GM23338 (cell line): ENCODE results near the gene FAM227B. TPM values are rescaled to one million over a fixed set of nuclear protein-coding genes. Genes with fewer than 3 reads are reported as not detected.
A peak's percentile ranks its signal among the peaks of the same experiment; 100 is the strongest.

Source experiments
- ATAC-seq: fragments of 200-7000 bp; cut with Tn5 transposase; 3 replicates; pipeline ENCODE4 v1.9.1; 2020
- DNase-seq: peaks from one replicate; pipeline ENCODE4 v3.0.0-alpha.2; 2015; ENCODE audit warnings: low spot score
- H2AFZ ChIP-seq: fragments of 200-600 bp; sonication (generic); 2 replicates; pipeline ENCODE4 v1.8.0; 2016; ENCODE audit warnings: antibody characterized with exemption, mild to moderate bottlenecking, moderate library complexity
- H3F3A ChIP-seq: fragments of 200-600 bp; sonication (generic); replicated peaks from 2 replicates; pipeline ENCODE4 v1.8.0; 2017; ENCODE audit warnings: antibody characterized with exemption, mixed run types, low read depth
- H3K27ac ChIP-seq: fragments of 200-600 bp; sonication (generic); 2 replicates; pipeline ENCODE4 v1.6.1; 2016; ENCODE audit warnings: low read depth
- H3K27me3 ChIP-seq: fragments of 200-600 bp; sonication (generic); 2 replicates; pipeline ENCODE4 v1.8.0; 2016; ENCODE audit warnings: mild to moderate bottlenecking, mixed run types, moderate library complexity; ENCODE audit not compliant: insufficient read depth
- H3K36me3 ChIP-seq: fragments of 200-600 bp; sonication (generic); 2 replicates; pipeline ENCODE4 v1.8.0; 2016; ENCODE audit warnings: mild to moderate bottlenecking; ENCODE audit not compliant: insufficient read depth
- H3K4me1 ChIP-seq: fragments of 200-600 bp; sonication (generic); 2 replicates; pipeline ENCODE4 v1.8.0; 2016; ENCODE audit warnings: mild to moderate bottlenecking, moderate library complexity; ENCODE audit not compliant: insufficient read depth
- H3K4me2 ChIP-seq: fragments of 200-600 bp; sonication (generic); 2 replicates; pipeline ENCODE4 v1.7.1; 2017; ENCODE audit warnings: mixed run types
- H3K4me3 ChIP-seq: fragments of 200-600 bp; sonication (generic); 2 replicates; pipeline ENCODE4 v1.6.1; 2016; ENCODE audit warnings: mixed run types
- H3K79me2 ChIP-seq: fragments of 200-600 bp; sonication (generic); replicated peaks from 2 replicates; pipeline ENCODE4 v1.8.0; 2017; ENCODE audit warnings: mild to moderate bottlenecking; ENCODE audit not compliant: insufficient read depth
- H3K9me2 ChIP-seq: fragments of 200-600 bp; sonication (generic); 2 replicates; pipeline ENCODE4 v1.8.0; 2017; ENCODE audit not compliant: insufficient read depth
- H4K20me1 ChIP-seq: fragments of 200-600 bp; sonication (generic); replicated peaks from 2 replicates; pipeline ENCODE4 v1.8.0; 2017; ENCODE audit warnings: mild to moderate bottlenecking; ENCODE audit not compliant: insufficient read depth
- H3K27ac Mint-ChIP-seq: 2 replicates; pipeline ENCODE4 v1.8.0; 2020; ENCODE audit warnings: inconsistent platforms, mild to moderate bottlenecking, moderate library complexity, mixed read lengths
- H3K27me3 Mint-ChIP-seq: 3 replicates; pipeline ENCODE4 v1.8.0; 2022; ENCODE audit warnings: low read depth, mild to moderate bottlenecking, moderate library complexity, mixed read lengths, inconsistent platforms; ENCODE audit not compliant: insufficient read depth, poor library complexity
- H3K36me3 Mint-ChIP-seq: 3 replicates; pipeline ENCODE4 v1.8.0; 2021; ENCODE audit warnings: low read depth, mild to moderate bottlenecking, inconsistent platforms, moderate library complexity, mixed read lengths
- H3K4me1 Mint-ChIP-seq: 3 replicates; pipeline ENCODE4 v1.8.0; 2020; ENCODE audit warnings: mild to moderate bottlenecking, inconsistent platforms, mixed read lengths
- H3K4me3 Mint-ChIP-seq: 3 replicates; pipeline ENCODE4 v1.8.0; 2021; ENCODE audit warnings: moderate library complexity, mild to moderate bottlenecking, inconsistent platforms, mixed read lengths
- H3K9me3 Mint-ChIP-seq: 3 replicates; pipeline ENCODE4 v1.8.0; 2020; ENCODE audit warnings: moderate library complexity, mild to moderate bottlenecking, inconsistent platforms, mixed read lengths
- CREB1 ChIP-seq: fragments of 250-450 bp; sonication (Bioruptor Pico); IDR thresholded peaks from 2 replicates; pipeline ENCODE4 v1.5.0; 2020; ENCODE audit warnings: low read depth, mild to moderate bottlenecking, moderate library complexity
- EZH2 ChIP-seq: fragments of 200-600 bp; sonication (generic); IDR thresholded peaks from one replicate; pipeline ENCODE4 v1.8.0; 2017; ENCODE audit warnings: antibody characterized with exemption, mild to moderate bottlenecking, low read depth; ENCODE audit not compliant: unreplicated experiment
- EZH2phosphoT487 ChIP-seq: fragments of 200-600 bp; sonication (generic); IDR thresholded peaks from one replicate; pipeline ENCODE4 v1.8.1; 2018; ENCODE audit warnings: antibody characterized with exemption; ENCODE audit not compliant: unreplicated experiment
- JUNB ChIP-seq: IDR thresholded peaks from one replicate; pipeline ENCODE4 v1.6.1; 2016; ENCODE audit warnings: antibody characterized with exemption; ENCODE audit not compliant: unreplicated experiment
- NANOG ChIP-seq: IDR thresholded peaks from 2 replicates; pipeline ENCODE4 v1.6.1; 2016; ENCODE audit warnings: antibody characterized with exemption, borderline replicate concordance
- STAT1 ChIP-seq: IDR thresholded peaks from one replicate; pipeline ENCODE4 v1.6.1; 2016; ENCODE audit warnings: antibody characterized with exemption; ENCODE audit not compliant: unreplicated experiment
- ZNF114 ChIP-seq: fragments of 250-450 bp; sonication (Bioruptor Pico); IDR thresholded peaks from 2 replicates; pipeline ENCODE4 v1.5.0; 2020; ENCODE audit warnings: mild to moderate bottlenecking, moderate library complexity
- ZNF331 ChIP-seq: fragments of 250-450 bp; sonication (Bioruptor Pico); IDR thresholded peaks from 2 replicates; pipeline ENCODE4 v1.5.0; 2020; ENCODE audit warnings: low read depth, mild to moderate bottlenecking, moderate library complexity
- polyA plus RNA-seq: library from polyadenylated mRNA; unstranded; fragments of >200 nt; fragmentation: Nextera tagmentation; extraction: Ambion mirVana; gene quantifications from 2 replicates; pipeline ENCODE4 v1.2.1, GENCODE V29; 2016
- total RNA-seq: library from RNA; depleted of rRNA; stranded (reverse); fragments of >200 nt; shearing (Covaris generic); gene quantifications from 2 replicates; pipeline ENCODE4 v1.2.3, GENCODE V29; 2014
- TF ChIP-seq, protein P1 (sequence below): IDR thresholded peaks from 2 replicates; pipeline ENCODE4 v1.6.1; 2016; ENCODE audit warnings: antibody characterized with exemption
- TF ChIP-seq, protein P2 (sequence below): IDR thresholded peaks from one replicate; pipeline ENCODE4 v1.6.1; 2018; ENCODE audit warnings: antibody characterized with exemption; ENCODE audit not compliant: unreplicated experiment

The FAM227B gene
- total and polyA plus RNA-seq, 2 experiments from 2014 or later, result 2.6 to 10.2 TPM

DNA sequence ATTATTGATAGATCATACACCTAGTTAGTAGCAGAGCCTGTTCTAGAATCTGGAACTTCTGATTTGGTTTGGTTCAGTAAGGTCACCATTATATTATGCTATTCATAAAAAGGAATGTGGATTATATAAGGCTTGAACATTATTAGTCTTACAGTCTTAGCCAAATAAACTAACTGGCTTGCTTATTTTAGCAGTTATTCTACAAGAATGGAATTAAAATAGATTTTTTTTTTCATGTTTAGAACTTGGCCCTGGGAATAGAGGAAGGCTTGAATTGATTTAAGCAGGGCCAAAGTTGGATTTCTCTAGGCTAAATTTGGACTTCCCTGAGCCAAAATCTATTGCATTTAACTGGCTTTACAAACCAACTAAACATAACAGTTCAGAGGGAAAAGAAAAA is 24.7 kb upstream of the FAM227B start:
- H3K4me3 ChIP-seq, result no peak overlapping the region
- no peak overlapping the region for H3K4me2 ChIP-seq
- H3F3A ChIP-seq, result no peaks in the 10 kb centered on the region
- no peaks in the 10 kb centered on the region for H3K27me3 Mint-ChIP-seq
- no peaks in the 10 kb centered on the region for H3K27me3 ChIP-seq
- H3K9me3 Mint-ChIP-seq, result no peaks in the 10 kb centered on the region
- no peak overlapping the region for H3K27ac Mint-ChIP-seq
- H3K27ac ChIP-seq, result no peak overlapping the region
- H2AFZ ChIP-seq, result no peak overlapping the region
- H3K9me2 ChIP-seq, result no peaks in the 10 kb centered on the region
- no peaks in the 10 kb centered on the region for H3K36me3 Mint-ChIP-seq
- no peak overlapping the region for H3K4me3 Mint-ChIP-seq
- ATAC-seq (no peak), DNase-seq (no peak)
- TF ChIP-seq NANOG, result no peak
- H3K36me3 ChIP-seq, result no peaks in the 10 kb centered on the region
- H3K79me2 ChIP-seq, result no peaks in the 10 kb centered on the region
- peaks cover 2% of the 10 kb centered on the region; the same call in 1 of the 2 replicates for H4K20me1 ChIP-seq
- peaks cover 6% of the 10 kb centered on the region; the same call in 1 of the 2 replicates for H3K4me1 ChIP-seq
- H3K4me1 Mint-ChIP-seq, result peaks cover 10% of the 10 kb centered on the region; the same call in 2 of the 3 replicates

DNA sequence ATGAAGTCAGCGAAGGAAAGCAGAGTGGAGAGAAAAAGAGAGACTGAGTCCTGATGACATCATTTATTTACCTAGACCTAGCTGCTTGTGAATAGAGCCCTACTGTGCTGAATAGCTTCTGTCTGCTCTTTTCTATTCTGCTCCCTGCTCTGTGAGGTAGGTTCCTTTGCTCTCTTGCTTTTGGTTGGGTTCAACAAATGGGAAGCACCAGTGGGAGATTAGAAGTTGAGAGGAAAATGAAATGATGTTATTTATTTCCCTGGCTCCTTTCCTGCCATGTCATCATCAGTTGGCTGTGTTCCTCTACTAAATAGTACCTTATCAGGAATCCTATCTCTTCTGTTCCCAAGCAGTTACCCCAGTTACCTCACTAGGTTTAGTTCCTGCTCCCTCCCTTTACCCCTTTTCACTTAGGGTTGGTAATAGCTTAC is 23.8 kb upstream of the FAM227B start:
- H3K4me3 Mint-ChIP-seq, result no peak overlapping the region
- Histone ChIP-seq H3K4me2 (no peak overlapping the region), H4K20me1 (peaks cover 2% of the 10 kb centered on the region; the same call in 1 of the 2 replicates), H3K4me1 (peaks cover 6% of the 10 kb centered on the region; the same call in 1 of the 2 replicates), H3K9me2 (no peaks in the 10 kb centered on the region), H3F3A (no peaks in the 10 kb centered on the region), H3K36me3 (no peaks in the 10 kb centered on the region), H3K79me2 (no peaks in the 10 kb centered on the region), H3K4me3 (no peak overlapping the region), H3K27ac (no peak overlapping the region), H2AFZ (no peak overlapping the region), H3K27me3 (no peaks in the 10 kb centered on the region)
- TF ChIP-seq, protein P1, sequence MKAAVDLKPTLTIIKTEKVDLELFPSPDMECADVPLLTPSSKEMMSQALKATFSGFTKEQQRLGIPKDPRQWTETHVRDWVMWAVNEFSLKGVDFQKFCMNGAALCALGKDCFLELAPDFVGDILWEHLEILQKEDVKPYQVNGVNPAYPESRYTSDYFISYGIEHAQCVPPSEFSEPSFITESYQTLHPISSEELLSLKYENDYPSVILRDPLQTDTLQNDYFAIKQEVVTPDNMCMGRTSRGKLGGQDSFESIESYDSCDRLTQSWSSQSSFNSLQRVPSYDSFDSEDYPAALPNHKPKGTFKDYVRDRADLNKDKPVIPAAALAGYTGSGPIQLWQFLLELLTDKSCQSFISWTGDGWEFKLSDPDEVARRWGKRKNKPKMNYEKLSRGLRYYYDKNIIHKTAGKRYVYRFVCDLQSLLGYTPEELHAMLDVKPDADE, result no peak
- TF ChIP-seq STAT1 (no peak), ZNF331 (CRISPR knock-in tag) (no peak), CREB1 (CRISPR knock-in tag) (peak; percentile 53; the same call in 1 of the 2 replicates)
- H3K36me3 Mint-ChIP-seq, result no peaks in the 10 kb centered on the region
- H3K4me1 Mint-ChIP-seq, result peaks cover 10% of the 10 kb centered on the region; the same call in 2 of the 3 replicates
- H3K27ac Mint-ChIP-seq, result no peak overlapping the region
- peak; percentile 21 for DNase-seq
- no peaks in the 10 kb centered on the region for H3K9me3 Mint-ChIP-seq
- no peaks in the 10 kb centered on the region for H3K27me3 Mint-ChIP-seq
- peak; percentile 94 for ATAC-seq

DNA sequence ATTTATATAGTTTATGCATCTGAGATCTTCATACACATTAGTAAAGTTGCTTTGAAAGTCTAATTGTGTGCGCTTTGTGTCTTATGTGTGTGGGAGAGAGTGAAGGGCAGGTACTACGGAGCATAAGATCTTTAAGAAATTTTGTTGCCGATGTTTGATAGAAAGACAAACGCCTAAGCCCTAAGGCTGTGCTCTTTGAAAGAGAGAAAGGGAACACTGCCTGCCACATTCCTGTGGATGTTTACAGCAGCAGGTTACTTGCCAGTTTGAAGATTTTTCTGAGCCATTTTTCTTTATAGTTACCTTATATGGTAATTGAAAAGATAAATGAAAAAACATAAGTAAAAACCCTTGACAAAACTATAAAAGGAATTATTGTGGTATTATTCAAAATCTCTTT is 17.2 kb upstream of the FAM227B start:
- no peak overlapping the region for H3K4me3 ChIP-seq
- Mint-ChIP-seq H3K27me3 (no peaks in the 10 kb centered on the region), H3K4me3 (no peak overlapping the region), H3K4me1 (peaks cover 9% of the 10 kb centered on the region), H3K9me3 (no peaks in the 10 kb centered on the region), H3K36me3 (peaks cover 18% of the 10 kb centered on the region; the same call in 2 of the 3 replicates), H3K27ac (peak overlapping the region; percentile 32)
- DNase-seq (peak; percentile 28), ATAC-seq (peak; percentile 56)
- no peak overlapping the region for H3K27ac ChIP-seq
- no peaks in the 10 kb centered on the region; the same call in 1 of the 2 replicates for H3K36me3 ChIP-seq
- no peaks in the 10 kb centered on the region for H3K9me2 ChIP-seq
- no peaks in the 10 kb centered on the region for H3F3A ChIP-seq
- H2AFZ ChIP-seq, result no peak overlapping the region
- H3K4me1 ChIP-seq, result peaks cover 9% of the 10 kb centered on the region; the same call in 1 of the 2 replicates
- H3K4me2 ChIP-seq, result no peak overlapping the region
- H4K20me1 ChIP-seq, result no peaks in the 10 kb centered on the region; the same call in 1 of the 2 replicates
- H3K27me3 ChIP-seq, result no peaks in the 10 kb centered on the region
- H3K79me2 ChIP-seq, result no peaks in the 10 kb centered on the region
- TF ChIP-seq ZNF331 (CRISPR knock-in tag) (no peak), JUNB (no peak), CREB1 (CRISPR knock-in tag) (no peak), ZNF114 (no peak), EZH2 (no peak), STAT1 (no peak), NANOG (no peak), EZH2phosphoT487 (no peak)
- TF ChIP-seq, protein P2, sequence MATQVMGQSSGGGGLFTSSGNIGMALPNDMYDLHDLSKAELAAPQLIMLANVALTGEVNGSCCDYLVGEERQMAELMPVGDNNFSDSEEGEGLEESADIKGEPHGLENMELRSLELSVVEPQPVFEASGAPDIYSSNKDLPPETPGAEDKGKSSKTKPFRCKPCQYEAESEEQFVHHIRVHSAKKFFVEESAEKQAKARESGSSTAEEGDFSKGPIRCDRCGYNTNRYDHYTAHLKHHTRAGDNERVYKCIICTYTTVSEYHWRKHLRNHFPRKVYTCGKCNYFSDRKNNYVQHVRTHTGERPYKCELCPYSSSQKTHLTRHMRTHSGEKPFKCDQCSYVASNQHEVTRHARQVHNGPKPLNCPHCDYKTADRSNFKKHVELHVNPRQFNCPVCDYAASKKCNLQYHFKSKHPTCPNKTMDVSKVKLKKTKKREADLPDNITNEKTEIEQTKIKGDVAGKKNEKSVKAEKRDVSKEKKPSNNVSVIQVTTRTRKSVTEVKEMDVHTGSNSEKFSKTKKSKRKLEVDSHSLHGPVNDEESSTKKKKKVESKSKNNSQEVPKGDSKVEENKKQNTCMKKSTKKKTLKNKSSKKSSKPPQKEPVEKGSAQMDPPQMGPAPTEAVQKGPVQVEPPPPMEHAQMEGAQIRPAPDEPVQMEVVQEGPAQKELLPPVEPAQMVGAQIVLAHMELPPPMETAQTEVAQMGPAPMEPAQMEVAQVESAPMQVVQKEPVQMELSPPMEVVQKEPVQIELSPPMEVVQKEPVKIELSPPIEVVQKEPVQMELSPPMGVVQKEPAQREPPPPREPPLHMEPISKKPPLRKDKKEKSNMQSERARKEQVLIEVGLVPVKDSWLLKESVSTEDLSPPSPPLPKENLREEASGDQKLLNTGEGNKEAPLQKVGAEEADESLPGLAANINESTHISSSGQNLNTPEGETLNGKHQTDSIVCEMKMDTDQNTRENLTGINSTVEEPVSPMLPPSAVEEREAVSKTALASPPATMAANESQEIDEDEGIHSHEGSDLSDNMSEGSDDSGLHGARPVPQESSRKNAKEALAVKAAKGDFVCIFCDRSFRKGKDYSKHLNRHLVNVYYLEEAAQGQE, result no peak
